Panc1 (cell line): Measurements from ENCODE around the gene RARB. TPM values are rescaled to one million over a fixed set of nuclear protein-coding genes. Genes with fewer than 3 reads are reported as not detected.

Experiments used
- ATAC-seq: fragments of 200-7000 bp; cut with Tn5 transposase; 2 replicates; pipeline ENCODE4 v1.9.1; 2020; ENCODE audit warnings: mild to moderate bottlenecking, moderate library complexity
- BruUV-seq: library from RNA; stranded (reverse); fragments of 400-500 nt; replicated peaks from 2 replicates; lab custom pipeline; 2021; lab: Mats Ljungman, UMichigan
- CTCF ChIA-PET: fragments of 300-600 bp; sonication (Branson Sonifier 250); formaldehyde crosslinking; loops from one replicate; lab custom pipeline; 2022; ENCODE audit warnings: antibody characterized with exemption; lab: Charles Lee
- POLR2A ChIA-PET: fragments of 300-600 bp; sonication (Branson Sonifier 250); formaldehyde crosslinking; loops from one replicate; lab custom pipeline; 2022; ENCODE audit warnings: antibody characterized with exemption; lab: Charles Lee
- DNase-seq: peaks from one replicate; pipeline ENCODE4 v3.0.0-alpha.2; 2010; ENCODE audit warnings: low read depth, low spot score
- H3K27ac ChIP-seq: 2 replicates; pipeline ENCODE4 v1.5.1; 2011; ENCODE audit warnings: mild to moderate bottlenecking, low read length, inconsistent platforms
- H3K27me3 ChIP-seq: fragments of 200-500 bp; sonication (Bioruptor generic); 2 replicates; pipeline ENCODE4 v1.6.0; 2014; ENCODE audit warnings: low read length, inconsistent platforms; ENCODE audit not compliant: control insufficient read depth, insufficient read depth
- H3K36me3 ChIP-seq: fragments of 200-500 bp; sonication (Bioruptor generic); 2 replicates; pipeline ENCODE4 v1.5.1; 2014; ENCODE audit warnings: inconsistent platforms, mild to moderate bottlenecking, low read length, moderate library complexity; ENCODE audit not compliant: control insufficient read depth, insufficient read depth
- H3K4me1 ChIP-seq: 2 replicates; pipeline ENCODE4 v1.5.1; 2011; ENCODE audit warnings: inconsistent platforms, mild to moderate bottlenecking, low read length, moderate library complexity; ENCODE audit not compliant: control insufficient read depth, insufficient read depth
- H3K4me3 ChIP-seq, 2 experiments: 2 replicates each; pipeline ENCODE4 v1.5.1; 2011 to 2012; ENCODE audit warnings: low read depth in 2 of 2, low read length in 2 of 2, mild to moderate bottlenecking in 2 of 2, inconsistent platforms in 1 of 2, moderate library complexity in 1 of 2
- H3K9me3 ChIP-seq: fragments of 200-500 bp; sonication (Bioruptor generic); 2 replicates; pipeline ENCODE4 v1.5.1; 2014; ENCODE audit warnings: low read depth, mild to moderate bottlenecking, inconsistent platforms, low read length, moderate library complexity; ENCODE audit not compliant: control insufficient read depth, insufficient read depth
- CTCF ChIP-seq: fragments of 450-650 bp; IDR thresholded peaks from 2 replicates; pipeline ENCODE4 v1.5.1; 2017; ENCODE audit warnings: mild to moderate bottlenecking
- POLR2AphosphoS5 ChIP-seq: IDR thresholded peaks from 2 replicates; pipeline ENCODE4 v1.6.1; 2012; ENCODE audit warnings: mild to moderate bottlenecking, low read depth, low read length, moderate library complexity
- REST ChIP-seq, 2 experiments: IDR thresholded peaks; 2 replicates each; pipeline ENCODE4 v1.6.1; 2011 to 2012; ENCODE audit warnings: low read depth in 2 of 2, control low read depth in 1 of 2, low read length in 1 of 2, mild to moderate bottlenecking in 1 of 2, moderate library complexity in 1 of 2; ENCODE audit not compliant: insufficient read depth in 1 of 2
- SIN3A ChIP-seq: IDR thresholded peaks from 2 replicates; pipeline ENCODE4 v1.6.1; 2012; ENCODE audit warnings: low read depth, mild to moderate bottlenecking, low read length, moderate library complexity, borderline replicate concordance; ENCODE audit not compliant: insufficient read depth
- TCF7L2 ChIP-seq: IDR thresholded peaks from 2 replicates; pipeline ENCODE4 v1.6.1; 2011; ENCODE audit warnings: mild to moderate bottlenecking, low read depth, low read length, inconsistent platforms
- in situ Hi-C: cut with HindIII; loops from 2 replicates; pipeline ENCODE4 v1.10.0; 2016; ENCODE audit warnings: low sequenced_read_pairs, low pct_unique_long_range_greater_than_20kb
- intact Hi-C: fragments of 100-400 bp; cut with micrococcal nuclease; formaldehyde crosslinking; loops from one replicate; pipeline ENCODE4 v1.10.0; 2022; ENCODE audit not compliant: unreplicated experiment
- total RNA-seq: library from RNA; stranded (reverse); gene quantifications from one replicate; pipeline ENCODE4 v1.2.1, GENCODE V29; 2021; ENCODE audit not compliant: unreplicated experiment

Gene RARB
- total RNA-seq, 1 experiment from 2014 or later, result not detected

- Histone ChIP-seq H3K36me3 (no peaks in the 10 kb centered on the region), H3K27ac (no peak overlapping the region), H3K27me3 (no peaks in the 10 kb centered on the region), H3K4me1 (no peaks in the 10 kb centered on the region), H3K4me3 (no peak overlapping the region), H3K9me3 (no peaks in the 10 kb centered on the region)
- no peak for ATAC-seq
- ChIA-PET CTCF (no interaction called here), POLR2A (no interaction called here)
- intact Hi-C loops (no loop called here), in situ Hi-C loops (no loop called here)
- no peak for TF ChIP-seq REST (IDR thresholded peaks at IDR 0.05; ENCODE audit: insufficient read depth in 1 of 2, low read depth in 2 of 2, low read length in 1 of 2)
- no peak for TF ChIP-seq SIN3A
- no peak for TF ChIP-seq TCF7L2
- TF ChIP-seq CTCF, result no peak
- TF ChIP-seq POLR2AphosphoS5, result no peak
- no TSS peak for BruUV-seq
- DNase-seq, result no peak
Observed at GRCh38 chr3:25481386-25481785, 53.3 kb downstream of the RARB start.

DNA sequence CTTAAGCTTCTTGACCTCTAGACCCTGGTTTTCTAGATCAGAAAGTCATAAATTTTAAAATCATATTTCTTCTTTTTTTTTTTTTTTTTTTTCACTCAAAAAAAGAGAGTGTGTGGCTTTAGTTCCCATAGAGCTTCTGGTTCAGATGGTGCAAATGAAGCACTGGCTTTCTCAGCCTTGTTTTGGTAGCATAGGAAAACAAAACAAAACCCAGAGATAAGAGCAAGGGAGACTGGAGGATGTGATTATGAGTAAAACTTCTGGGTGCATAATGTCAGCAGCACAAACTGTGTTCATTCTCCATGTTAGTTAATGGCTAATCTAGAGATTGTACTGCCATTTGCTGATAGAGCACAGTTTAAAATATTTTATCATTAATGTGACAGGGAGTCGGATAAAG is 55.4 kb downstream of the RARB start:
- no peaks in the 10 kb centered on the region for H3K36me3 ChIP-seq
- H3K27ac ChIP-seq, result no peak overlapping the region
- in situ Hi-C loops, result no loop called here
- intact Hi-C loops, result no loop called here
- no TSS peak for BruUV-seq
- ChIA-PET CTCF (no interaction called here), POLR2A (no interaction called here)
- ATAC-seq, result no peak
- H3K27me3 ChIP-seq, result no peaks in the 10 kb centered on the region
- no peak for DNase-seq
- no peaks in the 10 kb centered on the region for H3K9me3 ChIP-seq
- no peaks in the 10 kb centered on the region for H3K4me1 ChIP-seq
- TF ChIP-seq CTCF, result no peak
- no peak for TF ChIP-seq TCF7L2
- TF ChIP-seq SIN3A, result no peak
- TF ChIP-seq REST (IDR thresholded peaks at IDR 0.05; ENCODE audit: insufficient read depth in 1 of 2, low read depth in 2 of 2, low read length in 1 of 2), result no peak
- no peak for TF ChIP-seq POLR2AphosphoS5
- no peak overlapping the region for H3K4me3 ChIP-seq
